ENCODE results near the gene DCUN1D2. TPM values are rescaled to one million over a fixed set of nuclear protein-coding genes. Genes with fewer than 3 reads are reported as not detected.

Gene DCUN1D2
- total and polyA plus RNA-seq, 9 donors = 9.7 to 31.4 (median 16.4) TPM

DNA sequence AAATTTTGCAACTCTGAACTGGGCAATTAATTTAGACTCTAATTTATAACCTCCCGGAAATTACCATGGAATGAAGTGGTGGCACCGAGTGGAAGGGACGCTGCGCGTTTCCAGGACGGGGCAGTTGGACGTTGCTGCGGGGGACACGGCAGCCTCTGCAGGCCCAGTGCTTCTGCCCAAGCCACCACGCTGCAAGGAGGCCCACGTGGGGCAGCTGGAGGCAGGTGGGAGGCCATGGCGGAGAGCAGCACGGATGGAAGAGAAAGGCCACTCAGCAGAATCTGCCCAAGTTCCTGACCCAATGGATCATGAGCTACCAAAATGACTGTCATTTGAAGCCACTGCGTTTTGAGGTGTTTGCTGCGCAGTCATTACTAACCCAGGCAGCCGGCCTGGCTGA is 26.0 kb downstream of the DCUN1D2 start:
- Histone ChIP-seq H3K9me3 (no peaks in the 10 kb centered on the region), H3K4me1 (ENCODE audit: insufficient read depth) (no peaks in the 10 kb centered on the region), H3K36me3 (no peaks in the 10 kb centered on the region), H3K4me3 (no peak overlapping the region), H3K27me3 (no peaks in the 10 kb centered on the region), H3K27ac (no peak overlapping the region)
- WGBS, 3 donors = 84 to 91% (median 85%) methylated on average over 16 of the region's 16 CpGs
- DNase-seq = no peak
- intact Hi-C loops (cut with DNase I) = loop anchor here in 1 of 4 donors (5.0 kb wide), 1 partner anchor 197 kb away; no protein-coding TSS in a partner anchor
- TF ChIP-seq, protein P1, sequence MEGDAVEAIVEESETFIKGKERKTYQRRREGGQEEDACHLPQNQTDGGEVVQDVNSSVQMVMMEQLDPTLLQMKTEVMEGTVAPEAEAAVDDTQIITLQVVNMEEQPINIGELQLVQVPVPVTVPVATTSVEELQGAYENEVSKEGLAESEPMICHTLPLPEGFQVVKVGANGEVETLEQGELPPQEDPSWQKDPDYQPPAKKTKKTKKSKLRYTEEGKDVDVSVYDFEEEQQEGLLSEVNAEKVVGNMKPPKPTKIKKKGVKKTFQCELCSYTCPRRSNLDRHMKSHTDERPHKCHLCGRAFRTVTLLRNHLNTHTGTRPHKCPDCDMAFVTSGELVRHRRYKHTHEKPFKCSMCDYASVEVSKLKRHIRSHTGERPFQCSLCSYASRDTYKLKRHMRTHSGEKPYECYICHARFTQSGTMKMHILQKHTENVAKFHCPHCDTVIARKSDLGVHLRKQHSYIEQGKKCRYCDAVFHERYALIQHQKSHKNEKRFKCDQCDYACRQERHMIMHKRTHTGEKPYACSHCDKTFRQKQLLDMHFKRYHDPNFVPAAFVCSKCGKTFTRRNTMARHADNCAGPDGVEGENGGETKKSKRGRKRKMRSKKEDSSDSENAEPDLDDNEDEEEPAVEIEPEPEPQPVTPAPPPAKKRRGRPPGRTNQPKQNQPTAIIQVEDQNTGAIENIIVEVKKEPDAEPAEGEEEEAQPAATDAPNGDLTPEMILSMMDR (IDR thresholded peaks at IDR 0.05) = no peak

DNA sequence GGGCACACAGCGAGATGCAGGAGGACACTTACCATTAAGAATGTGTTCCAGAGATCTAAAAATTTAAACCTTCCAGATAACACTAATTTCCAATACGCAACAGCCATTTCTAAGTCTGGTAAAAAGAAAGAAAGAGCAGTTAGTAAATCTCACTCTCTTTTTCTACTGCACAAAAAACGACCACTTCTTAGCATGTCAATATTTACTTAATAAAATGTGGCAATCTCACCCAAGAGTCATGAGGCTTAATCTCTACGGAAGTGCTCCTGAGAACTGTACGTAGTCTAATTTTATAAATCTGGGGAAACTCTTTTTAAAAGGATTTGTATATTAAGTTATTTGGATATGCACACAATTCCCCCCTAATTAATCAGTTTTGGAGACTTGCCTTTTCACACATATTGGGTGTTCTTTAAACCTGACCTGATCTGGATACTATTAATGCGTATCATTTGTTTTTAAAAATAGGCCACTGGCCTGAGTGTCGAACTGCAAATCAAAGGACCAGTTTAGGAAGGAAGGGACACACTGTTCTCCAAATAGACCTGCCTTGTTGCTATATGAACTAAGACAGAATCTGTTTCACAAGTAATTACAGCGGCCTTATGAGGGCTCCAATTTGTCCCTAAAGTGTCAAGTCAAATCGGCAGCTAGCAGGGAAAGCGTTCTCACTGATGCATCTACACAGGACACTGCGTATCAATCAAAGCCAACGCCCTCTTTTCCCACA is 29.3 kb downstream of the DCUN1D2 start:
- no peak for DNase-seq
- WGBS, 3 donors = 90 to 92% (median 92%) methylated on average over 12 of the region's 12 CpGs
- Histone ChIP-seq H3K4me1 (ENCODE audit: insufficient read depth) (peaks cover 1% of the 10 kb centered on the region), H3K4me3 (no peak overlapping the region), H3K27me3 (no peaks in the 10 kb centered on the region), H3K27ac (no peak overlapping the region), H3K9me3 (no peaks in the 10 kb centered on the region), H3K36me3 (no peaks in the 10 kb centered on the region)
- TF ChIP-seq POLR2A (IDR thresholded peaks at IDR 0.05) = no peak
- TF ChIP-seq EP300 (IDR thresholded peaks at IDR 0.05) = no peak
- TF ChIP-seq, protein P1 (IDR thresholded peaks at IDR 0.05) = no peak
- intact Hi-C loops (cut with DNase I) = loop anchor here in 1 of 4 donors (5.0 kb wide), 1 partner anchor 194 kb away; no protein-coding TSS in a partner anchor

DNA sequence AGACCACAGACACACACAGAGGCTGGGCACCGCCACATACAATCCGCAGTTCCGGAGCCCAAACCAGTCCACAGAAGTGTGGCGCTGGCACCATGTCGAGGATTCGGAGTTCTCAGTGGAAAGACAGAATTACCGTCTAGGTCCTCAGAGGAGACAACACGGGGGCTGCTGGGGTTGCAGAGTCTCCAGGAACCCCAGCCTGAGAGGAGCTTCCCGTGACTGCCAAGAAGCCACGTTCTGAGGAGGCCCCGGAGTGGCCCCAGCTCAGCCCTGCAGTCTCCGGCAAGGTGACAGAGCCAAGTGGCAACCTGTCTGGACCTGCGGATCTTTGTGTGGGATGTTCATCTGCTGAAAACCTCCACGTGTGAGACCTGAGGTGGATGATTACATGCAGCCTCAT is 29.9 kb downstream of the DCUN1D2 start:
- H3K27ac ChIP-seq = no peak overlapping the region
- H3K4me1 ChIP-seq (ENCODE audit: insufficient read depth) = peaks cover 1% of the 10 kb centered on the region
- no peak for DNase-seq
- H3K36me3 ChIP-seq = no peaks in the 10 kb centered on the region
- TF ChIP-seq POLR2A (IDR thresholded peaks at IDR 0.05) (no peak), EP300 (IDR thresholded peaks at IDR 0.05) (no peak)
- TF ChIP-seq, protein P1 (IDR thresholded peaks at IDR 0.05) = no peak
- H3K27me3 ChIP-seq = no peaks in the 10 kb centered on the region
- WGBS, 3 donors = 92 to 94% (median 93%) methylated on average over 14 of the region's 14 CpGs
- H3K4me3 ChIP-seq = no peak overlapping the region
- intact Hi-C loops (cut with DNase I) = loop anchor here in 1 of 4 donors (5.0 kb wide), 1 partner anchor 193 kb away; no protein-coding TSS in a partner anchor
- no peaks in the 10 kb centered on the region for H3K9me3 ChIP-seq

DNA sequence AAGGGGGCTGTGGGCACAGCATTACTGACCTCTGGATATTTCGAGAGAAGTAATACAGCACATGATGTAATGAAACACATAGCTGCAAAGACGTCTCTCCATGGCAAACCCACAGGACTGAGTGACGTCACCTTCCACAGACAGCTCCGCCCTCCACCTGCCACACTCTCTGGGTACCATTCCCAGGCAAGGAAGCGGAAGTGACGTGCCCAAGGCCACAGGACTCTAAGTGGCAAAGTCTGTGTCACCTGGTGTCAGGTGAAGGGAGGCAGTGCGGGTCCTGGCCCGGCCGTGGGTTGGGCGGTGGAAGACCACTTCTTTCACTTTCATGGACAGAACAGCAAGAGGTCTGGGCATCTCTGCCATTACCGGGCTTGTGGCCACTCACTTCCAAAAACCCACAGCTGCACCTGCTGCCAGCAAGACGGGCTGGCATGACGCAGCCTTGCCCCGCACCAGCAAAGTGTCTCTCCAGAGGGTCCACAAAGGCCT is 30.4 kb downstream of the DCUN1D2 start:
- Histone ChIP-seq H3K27ac (no peak overlapping the region), H3K36me3 (no peaks in the 10 kb centered on the region), H3K4me3 (no peak overlapping the region), H3K27me3 (no peaks in the 10 kb centered on the region), H3K9me3 (no peaks in the 10 kb centered on the region), H3K4me1 (ENCODE audit: insufficient read depth) (peaks cover 1% of the 10 kb centered on the region)
- 92 to 95% (median 94%) methylated on average over 14 of the region's 14 CpGs for WGBS, 3 donors
- TF ChIP-seq, protein P1 (IDR thresholded peaks at IDR 0.05) = no peak
- TF ChIP-seq POLR2A (IDR thresholded peaks at IDR 0.05) (no peak), EP300 (IDR thresholded peaks at IDR 0.05) (no peak)
- DNase-seq = no peak
- intact Hi-C loops (cut with DNase I) = loop anchor here in 1 of 4 donors (5.0 kb wide), 1 partner anchor 193 kb away; no protein-coding TSS in a partner anchor

Measured in ovary (tissue), 9 donors.